Measurements from ENCODE around the gene CENPP. TPM values are rescaled to one million over a fixed set of nuclear protein-coding genes. Genes with fewer than 3 reads are reported as not detected.

CENPP gene
- total RNA-seq, 1 donor from 2014 or later, result 5.7 TPM

GRCh38 chr9:92612816-92613215 is 287.1 kb downstream of the CENPP start:
- Mint-ChIP-seq H3K27me3 (ENCODE audit: unreplicated experiment) (peaks cover 7% of the 10 kb centered on the region), H3K4me3 (ENCODE audit: unreplicated experiment) (no peak overlapping the region), H3K9me3 (ENCODE audit: unreplicated experiment) (no peaks in the 10 kb centered on the region), H3K36me3 (ENCODE audit: unreplicated experiment) (peaks cover 4% of the 10 kb centered on the region), H3K27ac (ENCODE audit: unreplicated experiment) (no peak overlapping the region), H3K4me1 (ENCODE audit: low read depth, unreplicated experiment) (peaks cover 8% of the 10 kb centered on the region)
- DNase-seq, result no peak
- TF ChIP-seq CTCF (IDR thresholded peaks at IDR 0.05; ENCODE audit: partially characterized antibody, unreplicated experiment), result no peak

GRCh38 chr9:92613268-92614122 is 287.7 kb downstream of the CENPP start:
- no peak for TF ChIP-seq CTCF (IDR thresholded peaks at IDR 0.05; ENCODE audit: partially characterized antibody, unreplicated experiment)
- Mint-ChIP-seq H3K9me3 (ENCODE audit: unreplicated experiment) (no peaks in the 10 kb centered on the region), H3K27ac (ENCODE audit: unreplicated experiment) (no peak overlapping the region), H3K4me1 (ENCODE audit: low read depth, unreplicated experiment) (peaks cover 4% of the 10 kb centered on the region), H3K4me3 (ENCODE audit: unreplicated experiment) (no peak overlapping the region), H3K27me3 (ENCODE audit: unreplicated experiment) (peaks cover 7% of the 10 kb centered on the region), H3K36me3 (ENCODE audit: unreplicated experiment) (peaks cover 4% of the 10 kb centered on the region)
- DNase-seq, result no peak

DNA sequence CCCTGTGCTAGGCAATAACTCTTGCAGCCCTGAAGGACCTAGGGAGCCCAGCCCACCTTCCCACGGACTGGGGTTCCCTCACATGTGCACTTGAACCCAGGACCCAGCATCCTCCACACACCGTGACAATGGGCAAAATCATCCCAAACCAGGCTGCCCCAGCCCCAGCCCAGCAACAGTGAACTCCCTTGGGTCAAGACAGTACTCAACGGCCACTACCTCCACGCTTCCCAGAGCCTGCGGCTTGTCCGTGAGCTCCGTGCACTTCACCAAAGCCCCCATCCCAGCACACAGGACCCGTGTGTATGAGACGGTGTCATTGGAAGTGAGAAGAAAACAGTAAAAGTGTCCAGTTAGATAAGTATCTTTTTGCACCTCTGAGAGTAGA is 288.4 kb downstream of the CENPP start:
- H3K27me3 Mint-ChIP-seq (ENCODE audit: unreplicated experiment), result peaks cover 7% of the 10 kb centered on the region
- H3K9me3 Mint-ChIP-seq (ENCODE audit: unreplicated experiment), result no peaks in the 10 kb centered on the region
- TF ChIP-seq CTCF (IDR thresholded peaks at IDR 0.05; ENCODE audit: partially characterized antibody, unreplicated experiment), result no peak
- DNase-seq, result no peak
- H3K27ac Mint-ChIP-seq (ENCODE audit: unreplicated experiment), result no peak overlapping the region
- H3K4me3 Mint-ChIP-seq (ENCODE audit: unreplicated experiment), result no peak overlapping the region
- H3K4me1 Mint-ChIP-seq (ENCODE audit: low read depth, unreplicated experiment), result peaks cover 2% of the 10 kb centered on the region
- H3K36me3 Mint-ChIP-seq (ENCODE audit: unreplicated experiment), result peaks cover 4% of the 10 kb centered on the region

GRCh38 chr9:92614763-92615461 is 289.2 kb downstream of the CENPP start:
- Mint-ChIP-seq H3K9me3 (ENCODE audit: unreplicated experiment) (no peaks in the 10 kb centered on the region), H3K36me3 (ENCODE audit: unreplicated experiment) (peaks cover 4% of the 10 kb centered on the region), H3K4me3 (ENCODE audit: unreplicated experiment) (no peak overlapping the region), H3K27me3 (ENCODE audit: unreplicated experiment) (peaks cover 7% of the 10 kb centered on the region), H3K27ac (ENCODE audit: unreplicated experiment) (no peak overlapping the region), H3K4me1 (ENCODE audit: low read depth, unreplicated experiment) (peaks cover 2% of the 10 kb centered on the region)
- no peak for TF ChIP-seq CTCF (IDR thresholded peaks at IDR 0.05; ENCODE audit: partially characterized antibody, unreplicated experiment)
- DNase-seq, result no peak

DNA sequence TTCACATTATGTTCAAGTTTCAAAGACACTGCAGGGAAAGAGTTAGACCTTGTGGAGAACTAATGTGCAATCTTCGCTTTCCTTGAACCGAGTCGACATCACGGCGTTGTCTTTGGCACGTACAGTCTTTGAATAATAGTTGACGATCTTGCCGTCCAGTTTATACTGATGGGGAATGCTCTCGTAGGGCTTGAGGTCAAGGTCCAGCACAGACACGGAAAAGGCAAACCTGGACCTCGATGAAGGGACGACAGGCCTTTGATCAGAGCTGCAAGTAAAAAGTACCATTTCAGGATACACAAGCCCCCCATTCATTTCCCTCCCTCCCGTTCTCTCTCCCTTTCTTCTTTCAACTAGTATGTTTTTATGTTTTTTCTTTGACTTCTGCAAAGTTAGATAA is 290.0 kb downstream of the CENPP start:
- TF ChIP-seq CTCF (IDR thresholded peaks at IDR 0.05; ENCODE audit: partially characterized antibody, unreplicated experiment), result no peak
- Mint-ChIP-seq H3K4me3 (ENCODE audit: unreplicated experiment) (no peak overlapping the region), H3K27ac (ENCODE audit: unreplicated experiment) (no peak overlapping the region), H3K9me3 (ENCODE audit: unreplicated experiment) (no peaks in the 10 kb centered on the region), H3K27me3 (ENCODE audit: unreplicated experiment) (peaks cover 7% of the 10 kb centered on the region), H3K36me3 (ENCODE audit: unreplicated experiment) (peaks cover 4% of the 10 kb centered on the region), H3K4me1 (ENCODE audit: low read depth, unreplicated experiment) (peaks cover 2% of the 10 kb centered on the region)
- no peak for DNase-seq
